GM18511 (cell line): Measurements from ENCODE around the gene PRR5L.
A peak's percentile ranks its signal among the peaks of the same experiment; 100 is the strongest.

Experiments
- ATAC-seq: cut with Tn5 transposase; IDR thresholded peaks from one replicate; pipeline ENCODE4 v1.9.1; 2021; ENCODE audit warnings: mild to moderate bottlenecking, moderate library complexity; ENCODE audit not compliant: unreplicated experiment

The PRR5L gene

DNA sequence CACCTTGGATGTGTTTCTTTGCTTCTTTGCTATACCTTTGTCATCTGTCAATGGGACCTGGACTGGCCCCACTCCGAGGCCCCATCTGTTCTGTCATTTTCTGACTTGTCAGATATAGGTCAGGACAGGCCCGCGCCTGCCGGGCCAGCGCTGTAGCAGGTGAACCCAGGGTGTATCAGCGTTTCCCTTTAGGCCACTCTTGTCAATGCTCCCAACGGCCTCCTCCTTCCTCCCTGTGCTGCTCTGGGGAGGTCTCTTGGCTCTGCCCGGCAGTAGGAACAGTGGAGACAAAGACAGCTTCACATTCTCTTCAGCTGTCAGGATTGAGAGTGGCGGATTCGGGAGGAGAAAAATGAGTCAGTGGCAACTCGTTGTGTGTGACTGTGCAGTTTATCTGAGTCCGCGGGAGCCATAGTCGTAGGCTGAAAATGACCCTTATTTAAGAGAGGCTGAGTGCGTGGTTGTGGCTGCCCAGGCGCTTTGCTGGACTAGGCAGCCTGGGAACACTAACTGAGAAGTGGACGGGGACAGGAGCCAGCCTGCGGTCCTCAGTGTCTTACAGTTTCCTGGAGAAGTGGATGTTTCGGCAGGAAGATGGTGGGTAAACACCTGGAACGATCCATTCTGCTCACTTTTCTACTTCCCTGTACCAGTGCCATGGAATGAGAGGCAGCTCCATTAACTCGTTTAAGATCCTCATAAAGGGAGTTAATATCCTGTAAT is 102.3 kb downstream of the PRR5L start:
- no peak for ATAC-seq

DNA sequence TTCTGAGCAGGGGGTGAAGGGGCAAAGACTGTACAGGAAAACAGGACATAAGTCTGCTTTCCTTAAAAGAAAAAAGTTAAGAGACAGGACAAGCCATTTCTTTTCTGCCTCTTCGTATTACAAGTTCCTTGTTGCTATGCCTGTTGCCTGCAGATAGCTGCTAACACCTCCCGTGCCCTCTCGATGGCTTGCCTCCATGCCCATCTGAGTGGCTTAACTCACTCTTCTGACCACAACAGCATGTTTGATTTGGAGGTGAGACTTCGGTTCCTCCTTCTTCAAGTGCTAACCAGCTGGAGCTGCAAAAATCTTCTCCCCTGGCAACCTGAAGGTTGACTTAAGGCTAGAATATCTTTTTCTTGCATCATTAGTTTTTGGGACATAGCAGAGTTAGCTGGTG is 103.1 kb downstream of the PRR5L start:
- ATAC-seq: no peak

GRCh38 chr11:36399745-36400144 is 103.7 kb downstream of the PRR5L start:
- no peak for ATAC-seq

- ATAC-seq: peak; percentile 79
Measured at GRCh38 chr11:36400766-36401455, 104.8 kb downstream of the PRR5L start.

DNA sequence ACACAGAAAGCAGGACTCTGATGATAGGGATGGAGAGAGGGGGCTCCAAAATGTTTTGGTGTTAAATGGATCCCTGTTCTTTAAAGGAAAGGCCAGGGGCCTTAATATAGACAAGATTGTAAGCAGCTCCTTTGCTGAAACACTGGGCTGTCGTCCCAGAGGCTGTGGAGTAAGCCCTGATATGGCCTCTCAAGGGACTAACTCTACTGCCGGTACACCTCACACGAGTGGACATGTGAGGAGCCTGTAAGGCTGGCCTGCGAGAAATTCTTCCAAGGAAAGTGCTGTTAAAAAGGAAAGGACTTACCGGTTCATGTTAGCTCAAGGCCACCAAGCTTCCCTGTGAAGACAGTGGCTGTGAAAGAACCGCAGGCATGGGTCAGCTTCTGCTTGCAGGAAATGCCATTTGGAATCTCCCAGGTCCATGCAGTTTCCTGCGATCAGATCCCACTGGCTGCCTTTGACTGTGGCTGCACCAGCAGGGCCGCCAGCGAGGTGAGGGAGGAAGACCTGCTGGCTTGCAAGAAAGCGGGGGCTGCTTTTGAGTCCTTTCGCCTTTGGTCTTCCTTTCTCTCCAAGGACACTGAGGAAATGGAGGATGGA is 106.6 kb downstream of the PRR5L start:
- ATAC-seq: no peak

DNA sequence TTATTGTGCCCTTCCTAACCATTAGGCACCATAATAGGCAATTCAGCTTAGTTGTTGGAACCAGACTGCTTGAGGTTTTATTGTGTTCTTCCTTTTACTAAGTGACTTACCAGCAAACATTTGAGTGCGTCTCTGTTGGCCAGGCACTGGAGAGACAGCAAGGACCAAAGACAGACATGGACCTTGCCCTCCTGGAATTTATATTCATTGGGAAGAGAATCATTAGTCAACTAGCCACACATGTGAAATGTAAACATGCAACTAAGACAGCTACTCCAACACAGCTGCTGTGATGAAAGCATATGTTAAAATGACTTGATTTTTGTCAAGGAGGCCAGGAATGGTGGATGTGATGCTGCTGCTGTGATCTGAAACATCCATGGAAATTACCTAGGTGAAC is 107.6 kb downstream of the PRR5L start:
- no peak for ATAC-seq

DNA sequence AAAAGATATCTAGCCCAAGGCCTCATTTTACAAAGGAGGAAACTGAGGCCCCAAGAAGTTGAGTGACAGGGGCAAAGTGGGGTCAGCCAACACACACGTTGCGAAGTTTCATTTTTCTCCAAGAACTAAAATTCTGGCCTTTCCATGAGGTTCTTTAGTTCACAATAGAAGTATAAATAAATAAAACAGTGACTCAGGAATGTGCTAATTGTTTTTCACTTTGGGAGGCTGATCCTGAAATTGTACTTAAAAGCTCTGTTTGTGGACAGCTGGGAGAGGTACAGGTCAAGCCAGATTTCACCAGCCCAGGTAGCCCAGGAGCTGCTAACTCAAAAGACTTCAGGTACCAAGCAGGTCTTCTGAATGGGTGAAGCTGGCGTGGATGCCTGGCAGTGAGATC is 108.7 kb downstream of the PRR5L start:
- ATAC-seq: no peak

- no peak for ATAC-seq
Measured at GRCh38 chr11:36405585-36406367, 109.7 kb downstream of the PRR5L start.

GRCh38 chr11:36407356-36407755 is 111.3 kb downstream of the PRR5L start:
- no peak for ATAC-seq

- no peak for ATAC-seq
Measured at GRCh38 chr11:36408498-36409136, 112.5 kb downstream of the PRR5L start.

GRCh38 chr11:36409152-36409816 is 113.2 kb downstream of the PRR5L start:
- ATAC-seq: no peak

- peak; percentile 86 for ATAC-seq
Measured at GRCh38 chr11:36411202-36411640, 115.1 kb downstream of the PRR5L start.

DNA sequence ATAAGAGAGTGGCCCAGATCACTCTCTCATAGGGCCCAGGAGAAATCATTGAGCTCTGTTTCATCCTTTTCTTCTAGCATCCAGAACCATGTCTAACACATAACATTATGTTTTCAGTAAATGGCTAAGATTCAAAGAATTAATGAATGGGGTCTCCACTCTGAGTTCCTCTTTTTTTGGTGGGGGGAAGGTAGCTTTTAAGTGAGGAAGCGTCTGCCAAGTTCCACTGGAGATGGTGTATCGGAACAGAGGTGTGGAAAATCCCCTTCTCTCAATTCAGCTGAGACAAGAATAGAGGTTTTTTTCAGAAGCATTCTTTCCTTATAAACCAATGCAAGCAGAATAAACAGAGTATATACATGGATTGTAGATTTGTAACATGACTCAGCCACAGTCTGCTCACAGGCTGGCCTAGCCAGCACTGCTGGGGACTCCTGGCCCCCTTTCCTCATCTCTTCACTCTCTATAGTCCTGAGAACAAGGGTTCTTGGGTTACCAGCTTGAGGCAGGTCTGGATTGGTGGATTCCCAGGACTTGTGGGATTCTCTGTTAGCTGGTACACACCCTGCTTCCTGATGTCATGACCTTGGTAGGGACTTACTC is 116.8 kb downstream of the PRR5L start:
- no peak for ATAC-seq

- ATAC-seq: no peak
Measured at GRCh38 chr11:36417154-36417553, 121.1 kb downstream of the PRR5L start.

DNA sequence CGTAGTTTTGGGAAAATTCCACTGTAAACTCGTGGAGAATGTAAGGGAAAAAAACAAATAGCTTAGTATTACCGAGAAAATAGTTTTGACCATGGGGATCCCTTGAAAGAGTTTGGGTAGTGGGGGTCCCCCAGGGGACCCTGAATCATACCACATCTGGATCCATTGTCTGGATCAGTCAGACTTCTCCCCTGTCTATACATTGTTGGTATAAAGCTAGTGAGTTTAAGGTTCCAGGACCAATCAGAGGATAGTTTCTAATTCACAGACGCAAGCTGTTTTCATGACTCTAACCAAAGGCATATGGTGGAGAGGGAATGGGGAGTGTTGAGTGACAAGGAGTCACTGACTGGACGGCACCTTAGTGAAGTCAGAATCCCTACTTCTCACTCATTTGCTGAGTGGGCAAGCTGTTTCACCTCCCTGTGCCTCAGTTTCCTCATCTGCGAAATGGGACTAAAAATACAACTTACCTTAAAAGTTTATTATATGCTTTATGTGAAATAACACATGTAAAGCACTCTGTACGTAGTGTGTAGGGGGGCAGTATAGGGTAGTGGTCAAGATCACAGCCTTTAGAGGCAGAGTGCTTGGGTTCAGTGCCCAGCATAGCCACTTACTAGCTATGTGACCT is 123.8 kb downstream of the PRR5L start:
- no peak for ATAC-seq

DNA sequence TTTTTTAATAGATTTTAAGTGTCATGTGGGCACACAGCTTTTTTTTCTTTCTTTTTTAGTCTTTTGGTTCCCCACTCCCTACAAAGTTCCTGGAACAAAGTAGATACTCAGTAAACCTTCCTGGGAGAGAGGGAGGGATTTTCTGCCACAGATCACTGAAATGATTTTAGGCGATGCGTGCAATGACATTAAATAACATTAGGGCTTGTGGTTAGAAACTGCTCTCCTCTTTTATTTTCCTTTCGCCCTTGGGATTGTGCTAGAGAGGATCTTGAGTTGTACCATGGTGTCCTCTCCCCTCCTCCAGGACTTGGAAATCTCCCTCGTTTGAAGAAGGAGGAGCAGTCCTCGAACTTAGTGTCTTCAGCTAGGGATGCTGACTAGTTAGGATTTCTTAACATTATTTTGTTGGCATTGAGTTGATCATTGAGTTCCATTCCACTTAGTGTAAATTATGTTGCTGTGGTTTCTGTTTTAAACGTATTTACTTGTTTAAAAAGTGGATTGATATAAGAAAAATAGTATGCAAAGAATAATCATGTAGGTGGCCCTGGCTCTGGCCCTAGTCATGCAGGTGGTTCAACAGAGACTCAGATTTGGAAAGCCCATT is 125.6 kb downstream of the PRR5L start:
- ATAC-seq: no peak

- ATAC-seq: no peak
Measured at GRCh38 chr11:36425561-36426081, 129.5 kb downstream of the PRR5L start.

GRCh38 chr11:36426226-36426848 is 130.2 kb downstream of the PRR5L start:
- ATAC-seq: no peak
